Naive thymus-derived CD8-positive, alpha-beta T cell (primary cell): Measurements from ENCODE around the gene CUX1. TPM values are rescaled to one million over a fixed set of nuclear protein-coding genes. Genes with fewer than 3 reads are reported as not detected.

Experiments used
- ATAC-seq, 2 donors: fragments of 150-1000 bp; cut with Tn5 transposase in 1 of 2; sonication (Bioruptor Pico), chemical (Tn5 transposase) in 1 of 2; 1 replicate in 1 of 2; 2 replicates in 1 of 2; pipeline ENCODE4 v1.10.0; 2021; ENCODE audit warnings: mild to moderate bottlenecking in 2 of 2, moderate library complexity in 2 of 2
- POLR2A ChIA-PET: fragments of 350-600 bp; sonication (Branson Sonifier 250); formaldehyde crosslinking; loops from one replicate; lab custom pipeline; 2021; ENCODE audit warnings: antibody characterized with exemption; lab: Charles Lee
- DNase-seq, 10 donors: peaks; one replicate each; pipeline versions ENCODE4 v3.0.0 to v3.0.0-alpha.2; 2020 to 2022
- H3K27ac Mint-ChIP-seq, 10 donors: one replicate each; pipeline ENCODE4 v1.8.0; 2020 to 2022; ENCODE audit warnings: mild to moderate bottlenecking in 10 of 10, mixed read lengths in 10 of 10, moderate library complexity in 4 of 10, inconsistent platforms in 1 of 10
- H3K27me3 Mint-ChIP-seq, 5 donors: one replicate each; pipeline ENCODE4 v1.8.0; 2021 to 2022; ENCODE audit warnings: mixed read lengths in 5 of 5
- H3K36me3 Mint-ChIP-seq, 3 donors: one replicate each; pipeline ENCODE4 v1.8.0; 2020 to 2022; ENCODE audit warnings: mixed read lengths in 3 of 3, mild to moderate bottlenecking in 2 of 3, inconsistent platforms in 1 of 3
- H3K4me1 Mint-ChIP-seq, 4 donors: one replicate each; pipeline ENCODE4 v1.8.0; 2021 to 2022; ENCODE audit warnings: mixed read lengths in 4 of 4
- H3K4me3 Mint-ChIP-seq, 10 donors: one replicate each; pipeline ENCODE4 v1.8.0; 2020 to 2022; ENCODE audit warnings: mild to moderate bottlenecking in 10 of 10, mixed read lengths in 10 of 10, moderate library complexity in 6 of 10, inconsistent platforms in 1 of 10
- H3K9me3 Mint-ChIP-seq, 9 donors: one replicate each; pipeline ENCODE4 v1.8.0; 2020 to 2022; ENCODE audit warnings: mixed read lengths in 9 of 9, mild to moderate bottlenecking in 3 of 9, inconsistent platforms in 1 of 9, moderate library complexity in 1 of 9
- polyA plus RNA-seq, 3 donors: library from polyadenylated mRNA; unstranded; fragments of 300-500 nt; fragmentation: Illumina TruSeq; gene quantifications; one replicate each; pipeline ENCODE4 v1.2.3, GENCODE V29; 2021
- total RNA-seq, 8 experiments: library from RNA in 2 of 8; stranded (reverse) in 2 of 8; gene quantifications; one replicate each; pipeline ENCODE4 v1.2.3 and lab custom pipeline; 2021 to 2026

The CUX1 gene
- total and polyA plus RNA-seq, 5 experiments from 2014 or later, result 10.3 to 66.2 (median 24.1) TPM

- H3K36me3 Mint-ChIP-seq, result peaks cover 0 to 73% (median 10%) of the 10 kb centered on the region in 3 donors
- no peak overlapping the region for H3K27ac Mint-ChIP-seq
- H3K27me3 Mint-ChIP-seq, result no peaks in the 10 kb centered on the region
- POLR2A ChIA-PET, result no interaction called here
- no peaks in the 10 kb centered on the region for H3K9me3 Mint-ChIP-seq
- DNase-seq (peak in 1 of 10 donors; percentile 58), ATAC-seq (no peak)
- H3K4me1 Mint-ChIP-seq, result peaks cover 0 to 2% (median 0%) of the 10 kb centered on the region in 4 donors
- no peak overlapping the region for H3K4me3 Mint-ChIP-seq
These were observed 417.6 kb downstream of the CUX1 start for GRCh38 chr7:102234801-102235550.

GRCh38 chr7:102236102-102236501 is 418.7 kb downstream of the CUX1 start:
- POLR2A ChIA-PET, result no interaction called here
- no peaks in the 10 kb centered on the region for H3K9me3 Mint-ChIP-seq
- no peak overlapping the region for H3K4me3 Mint-ChIP-seq
- DNase-seq (peak in 1 of 10 donors; percentile 23), ATAC-seq (no peak)
- no peaks in the 10 kb centered on the region for H3K27me3 Mint-ChIP-seq
- H3K27ac Mint-ChIP-seq, result peak overlapping the region in 1 of 10 donors; percentile 66
- peaks cover 0 to 77% (median 10%) of the 10 kb centered on the region in 3 donors for H3K36me3 Mint-ChIP-seq
- H3K4me1 Mint-ChIP-seq, result peaks cover 0 to 2% (median 0%) of the 10 kb centered on the region in 4 donors

- peaks cover 0 to 2% (median 0%) of the 10 kb centered on the region in 4 donors for H3K4me1 Mint-ChIP-seq
- H3K27me3 Mint-ChIP-seq, result no peaks in the 10 kb centered on the region
- no peak overlapping the region for H3K4me3 Mint-ChIP-seq
- peaks cover 0 to 78% (median 10%) of the 10 kb centered on the region in 3 donors for H3K36me3 Mint-ChIP-seq
- no peaks in the 10 kb centered on the region for H3K9me3 Mint-ChIP-seq
- peak overlapping the region in 3 of 10 donors; percentile 7 to 66 (median 28) for H3K27ac Mint-ChIP-seq
- POLR2A ChIA-PET, result no interaction called here
- ATAC-seq (no peak), DNase-seq (peak in 9 of 10 donors; percentile 4 to 65 (median 33))
These were observed 419.3 kb downstream of the CUX1 start for GRCh38 chr7:102236592-102237287.

- ATAC-seq (no peak), DNase-seq (peak in 1 of 10 donors; percentile 49)
- Mint-ChIP-seq H3K27me3 (no peaks in the 10 kb centered on the region), H3K4me1 (peaks cover 0 to 2% (median 0%) of the 10 kb centered on the region in 4 donors), H3K36me3 (peaks cover 1 to 66% (median 4%) of the 10 kb centered on the region in 3 donors), H3K9me3 (no peaks in the 10 kb centered on the region), H3K4me3 (no peak overlapping the region), H3K27ac (no peak overlapping the region)
- POLR2A ChIA-PET, result no interaction called here
These were observed 421.9 kb downstream of the CUX1 start for GRCh38 chr7:102239206-102239820.

GRCh38 chr7:102241431-102241830 is 424.0 kb downstream of the CUX1 start:
- H3K27me3 Mint-ChIP-seq, result no peaks in the 10 kb centered on the region

GRCh38 chr7:102244601-102245000 is 427.2 kb downstream of the CUX1 start:
- Mint-ChIP-seq H3K36me3 (peaks cover 4 to 59% (median 11%) of the 10 kb centered on the region in 3 donors), H3K9me3 (no peaks in the 10 kb centered on the region), H3K4me1 (no peaks in the 10 kb centered on the region), H3K27ac (peak overlapping the region in 1 of 10 donors; percentile 29), H3K27me3 (no peaks in the 10 kb centered on the region), H3K4me3 (no peak overlapping the region)
- no peak for ATAC-seq
- DNase-seq, result no peak
- POLR2A ChIA-PET, result no interaction called here

More at GRCh38 chr7:102241431-102241830, 424.0 kb downstream of the CUX1 start:
- H3K27ac Mint-ChIP-seq, result no peak overlapping the region
- POLR2A ChIA-PET, result no interaction called here
- ATAC-seq (no peak), DNase-seq (no peak)
- H3K9me3 Mint-ChIP-seq, result no peaks in the 10 kb centered on the region
- peaks cover 0 to 2% (median 0%) of the 10 kb centered on the region in 4 donors for H3K4me1 Mint-ChIP-seq
- no peak overlapping the region for H3K4me3 Mint-ChIP-seq
- peaks cover 0 to 65% (median 4%) of the 10 kb centered on the region in 3 donors for H3K36me3 Mint-ChIP-seq

- POLR2A ChIA-PET, result no interaction called here
- peaks cover 0 to 4% (median 0%) of the 10 kb centered on the region in 4 donors for H3K4me1 Mint-ChIP-seq
- H3K4me3 Mint-ChIP-seq, result no peak overlapping the region
- H3K9me3 Mint-ChIP-seq, result no peaks in the 10 kb centered on the region
- DNase-seq (no peak), ATAC-seq (no peak)
- H3K27ac Mint-ChIP-seq, result no peak overlapping the region
- H3K36me3 Mint-ChIP-seq, result peaks cover 3 to 52% (median 14%) of the 10 kb centered on the region in 3 donors
- H3K27me3 Mint-ChIP-seq, result no peaks in the 10 kb centered on the region
These were observed 430.6 kb downstream of the CUX1 start for GRCh38 chr7:102248081-102248455.

GRCh38 chr7:102248456-102249395 is 431.3 kb downstream of the CUX1 start:
- H3K9me3 Mint-ChIP-seq, result no peaks in the 10 kb centered on the region
- H3K36me3 Mint-ChIP-seq, result peaks cover 0 to 49% (median 14%) of the 10 kb centered on the region in 3 donors
- no peaks in the 10 kb centered on the region for H3K27me3 Mint-ChIP-seq
- no peak overlapping the region for H3K27ac Mint-ChIP-seq
- peaks cover 0 to 4% (median 0%) of the 10 kb centered on the region in 4 donors for H3K4me1 Mint-ChIP-seq
- POLR2A ChIA-PET, result no interaction called here
- no peak for ATAC-seq
- no peak for DNase-seq
- H3K4me3 Mint-ChIP-seq, result no peak overlapping the region

GRCh38 chr7:102251531-102252365 is 434.3 kb downstream of the CUX1 start:
- DNase-seq (peak in 1 of 10 donors; percentile 11), ATAC-seq (no peak)
- H3K36me3 Mint-ChIP-seq, result peaks cover 0 to 34% (median 14%) of the 10 kb centered on the region in 3 donors
- no peaks in the 10 kb centered on the region for H3K27me3 Mint-ChIP-seq
- POLR2A ChIA-PET, result no interaction called here
- H3K4me3 Mint-ChIP-seq, result no peak overlapping the region
- H3K9me3 Mint-ChIP-seq, result no peaks in the 10 kb centered on the region
- H3K4me1 Mint-ChIP-seq, result peaks cover 0 to 4% (median 0%) of the 10 kb centered on the region in 4 donors
- H3K27ac Mint-ChIP-seq, result peak overlapping the region in 1 of 10 donors; percentile 44

- no peak for DNase-seq
- POLR2A ChIA-PET, result no interaction called here
- Mint-ChIP-seq H3K4me1 (peaks cover 0 to 4% (median 0%) of the 10 kb centered on the region in 4 donors), H3K27ac (no peak overlapping the region), H3K27me3 (no peaks in the 10 kb centered on the region), H3K4me3 (no peak overlapping the region), H3K9me3 (no peaks in the 10 kb centered on the region), H3K36me3 (peaks cover 0 to 27% (median 11%) of the 10 kb centered on the region in 3 donors)
- ATAC-seq, result no peak
These were observed 435.0 kb downstream of the CUX1 start for GRCh38 chr7:102252366-102252982.
